K562 (cell line): ENCODE results near the gene COL5A1. TPM values are rescaled to one million over a fixed set of nuclear protein-coding genes. Genes with fewer than 3 reads are reported as not detected.

ENCODE experiments used
- ATAC-seq: fragments of 200-7000 bp; cut with Tn5 transposase; 3 replicates; pipeline ENCODE4 v1.9.1; 2020; ENCODE audit warnings: moderate library complexity
- BruUV-seq: library from RNA; stranded (reverse); fragments of 400-500 nt; replicated peaks from 2 replicates; lab custom pipeline; 2021; lab: Mats Ljungman, UMichigan
- CTCF ChIA-PET: fragments of 300-600 bp; formaldehyde crosslinking; extraction: SDS; loops from one replicate; lab custom pipeline; 2021; ENCODE audit warnings: low intra/inter-chr PET ratio; lab: Yijun Ruan, JAX
- POLR2A ChIA-PET: fragments of 300-600, 350-650 bp; sonication (Branson Sonifier 250); formaldehyde crosslinking; extraction: SDS; loops from one replicate; lab custom pipeline; 2021; ENCODE audit warnings: antibody characterized with exemption, inconsistent platforms; lab: Yijun Ruan, JAX
- DNase-seq, 4 experiments: peaks; one replicate each; pipeline versions ENCODE4 v3.0.0 to v3.0.0-alpha.2; 2011 to 2018; ENCODE audit warnings: low spot score in 3 of 4, mixed read lengths in 3 of 4; ENCODE audit errors: extremely low read depth in 1 of 4
- FAIRE-seq: peaks from 2 replicates; lab custom pipeline; 2011; peaks lifted over from hg19 to GRCh38; lab: Jason Lieb, UNC
- H2AFZ ChIP-seq: 2 replicates; pipeline ENCODE4 v1.6.0; 2011; ENCODE audit warnings: low read depth, low read length, control low read depth, inconsistent platforms
- H3K27ac ChIP-seq: fragments of 200-600 bp; 3 replicates; pipeline ENCODE4 v1.8.0; 2011; ENCODE audit warnings: low read depth, mild to moderate bottlenecking, control low read depth, inconsistent platforms, low read length, moderate library complexity, mixed read lengths; ENCODE audit errors: extremely low read depth
- H3K27me3 ChIP-seq, 2 experiments: fragments of 300-600 bp in 1 of 2; 2 replicates in 1 of 2; 3 replicates in 1 of 2; pipeline versions ENCODE4 v1.6.0 to v1.8.0; 2011; ENCODE audit warnings: inconsistent platforms in 2 of 2, low read length in 2 of 2, mild to moderate bottlenecking in 1 of 2, mixed read lengths in 1 of 2, moderate library complexity in 1 of 2; ENCODE audit not compliant: control insufficient read depth in 2 of 2, insufficient read depth in 2 of 2
- H3K36me3 ChIP-seq: fragments of 300-600 bp; 3 replicates; pipeline ENCODE4 v1.8.0; 2011; ENCODE audit warnings: mild to moderate bottlenecking, low read length, inconsistent platforms; ENCODE audit not compliant: control insufficient read depth, insufficient read depth
- H3K4me1 ChIP-seq, 2 experiments: fragments of 200-600 bp in 1 of 2; replicated peaks in 1 of 2; 2 replicates in 1 of 2; 3 replicates in 1 of 2; pipeline versions ENCODE4 v1.5.1 to v1.8.0; 2011; ENCODE audit warnings: inconsistent platforms in 2 of 2, low read length in 2 of 2, mild to moderate bottlenecking in 1 of 2, mixed read lengths in 1 of 2, moderate library complexity in 1 of 2; ENCODE audit not compliant: control insufficient read depth in 2 of 2, insufficient read depth in 2 of 2
- H3K4me2 ChIP-seq: 2 replicates; pipeline ENCODE4 v1.6.1; 2011; ENCODE audit warnings: low read length, control low read depth, inconsistent platforms, mixed read lengths; ENCODE audit not compliant: insufficient read depth
- H3K4me3 ChIP-seq: fragments of 200-600 bp; sonication (generic), shearing (Covaris generic); 2 replicates; pipeline ENCODE4 v1.5.1; 2016; ENCODE audit warnings: control low read depth, inconsistent platforms
- H3K79me2 ChIP-seq: fragments of 200-600 bp; 3 replicates; pipeline ENCODE4 v1.8.0; 2011; ENCODE audit warnings: low read length, inconsistent platforms; ENCODE audit not compliant: control insufficient read depth, insufficient read depth
- H3K9ac ChIP-seq, 2 experiments: 2 replicates each; pipeline versions ENCODE4 v1.6.0 to v1.6.1; 2011; ENCODE audit warnings: low read depth in 2 of 2, low read length in 2 of 2, control low read depth in 1 of 2, inconsistent platforms in 1 of 2, mild to moderate bottlenecking in 1 of 2, mixed read lengths in 1 of 2; ENCODE audit not compliant: insufficient read depth in 1 of 2
- H3K9me1 ChIP-seq: one replicate; pipeline ENCODE4 v1.6.0; 2011; ENCODE audit warnings: inconsistent platforms, mild to moderate bottlenecking, low read length, moderate library complexity; ENCODE audit not compliant: control insufficient read depth, insufficient read depth
- H3K9me3 ChIP-seq: replicated peaks from 2 replicates; pipeline ENCODE4 v1.5.1; 2011; ENCODE audit warnings: low read depth, low read length, inconsistent platforms; ENCODE audit not compliant: control insufficient read depth, insufficient read depth
- H4K20me1 ChIP-seq: replicated peaks from 2 replicates; pipeline ENCODE4 v1.6.1; 2011; ENCODE audit warnings: low read length, inconsistent platforms, mixed read lengths; ENCODE audit not compliant: control insufficient read depth, insufficient read depth
- SFPQ ChIP-seq: fragments of 200-400 bp; formaldehyde crosslinking; IDR thresholded peaks from 2 replicates; pipeline ENCODE4 v1.6.1; 2017; ENCODE audit warnings: mild to moderate bottlenecking, low read depth, low read length, moderate library complexity
- WGBS: fragments of 100-300 bp; shearing (Covaris generic); methylation state at CpG from one replicate; pipeline ENCODE4 v1.1.6; 2016; ENCODE audit warnings: low coverage, mixed read lengths; ENCODE audit not compliant: insufficient coverage; ENCODE audit errors: missing lambda C conversion rate; 5-methylcytosine and 5-hydroxymethylcytosine counted together
- in situ Hi-C: fragments of 300-500 bp; cut with MboI; formaldehyde crosslinking; loops from 4 replicates; pipeline ENCODE4 v1.15.0; 2018; ENCODE audit warnings: inconsistent platforms, mixed read lengths
- intact Hi-C: fragments of 100-400 bp; cut with micrococcal nuclease; formaldehyde crosslinking; loops from 2 replicates; pipeline ENCODE4 v1.14.2; 2022
- polyA plus RNA-seq, 8 experiments: library from polyadenylated mRNA; depleted of rRNA in 4 of 8; stranded (reverse) in 5 of 8; unstranded in 3 of 8; fragments of >200 nt; fragmentation: Nextera tagmentation in 2 of 8; fragmentation: Illumina TruSeq in 1 of 8; extraction: Ambion mirVana in 2 of 8; extraction: Trizol in 1 of 8; gene quantifications; 2 replicates each; pipeline versions ENCODE4 v1.2.1 to v1.2.3, GENCODE V29; 2011 to 2014; ENCODE audit warnings: inconsistent platforms in 1 of 8, missing spikeins in 1 of 8
- total RNA-seq, 7 experiments: library from RNA; depleted of rRNA in 6 of 7; stranded (reverse); fragments of >200 nt in 6 of 7; fragmentation: Illumina TruSeq in 2 of 7; extraction: Trizol in 2 of 7; gene quantifications; 2 replicates each; pipeline versions ENCODE4 v1.2.1 to v1.2.3, GENCODE V29; 2011 to 2021; ENCODE audit warnings: low replicate concordance in 1 of 7

The COL5A1 gene
- total and polyA plus RNA-seq, 9 of the 15 experiments (the other 6 are each of a cell fraction or from before 2014, with no cell fraction given) = under 0.01 to 0.13 (median 0.04) TPM; not detected in 6

- ChIA-PET CTCF (no interaction called here), POLR2A (no interaction called here)
- WGBS = 4% methylated on average over 21 of the region's 29 CpGs
- FAIRE-seq (no peak), ATAC-seq (no peak), DNase-seq (no peak)
- Histone ChIP-seq H4K20me1 (no peaks in the 10 kb centered on the region), H3K9me3 (no peaks in the 10 kb centered on the region; the same call in 1 of the 2 replicates), H3K4me3 (no peak overlapping the region), H3K27ac (no peak overlapping the region), H2AFZ (no peak overlapping the region), H3K9me1 (no peaks in the 10 kb centered on the region), H3K79me2 (no peaks in the 10 kb centered on the region), H3K4me1 (no peaks in the 10 kb centered on the region), H3K27me3 (peaks cover 0 to 13% of the 10 kb centered on the region in 2 experiments; a peak in 2 of 5 replicates), H3K36me3 (no peaks in the 10 kb centered on the region), H3K4me2 (no peak overlapping the region), H3K9ac (no peak overlapping the region)
- in situ Hi-C loops (no loop called here), intact Hi-C loops (no loop called here)
- TF ChIP-seq SFPQ = no peak
- no TSS peak for BruUV-seq
These were observed 86.6 kb downstream of the COL5A1 start for GRCh38 chr9:134728021-134728795.
